AG09319 (cell line): Measurements from ENCODE around the gene LRRC74B.

ENCODE experiments used
- DNase-seq: peaks from one replicate; pipeline ENCODE4 v3.0.0-alpha.2; 2010; ENCODE audit warnings: low read depth; ENCODE audit errors: extremely low read depth
- CTCF ChIP-seq: IDR thresholded peaks from 2 replicates; pipeline ENCODE4 v1.5.1; 2011; ENCODE audit warnings: low read depth, mild to moderate bottlenecking, inconsistent platforms, low read length, moderate library complexity

Gene LRRC74B

GRCh38 chr22:21026783-21027692 lies 18.7 kb upstream of the LRRC74B start:
- no peak for TF ChIP-seq CTCF
- DNase-seq = no peak

GRCh38 chr22:21028277-21029251 lies 17.2 kb upstream of the LRRC74B start:
- DNase-seq = no peak
- no peak for TF ChIP-seq CTCF

GRCh38 chr22:21029486-21030025 lies 16.2 kb upstream of the LRRC74B start:
- DNase-seq = no peak

GRCh38 chr22:21030032-21030431 lies 15.7 kb upstream of the LRRC74B start:
- DNase-seq = no peak
- no peak for TF ChIP-seq CTCF

More at GRCh38 chr22:21029486-21030025, 16.2 kb upstream of the LRRC74B start:
- no peak for TF ChIP-seq CTCF

GRCh38 chr22:21030621-21031544 lies 14.9 kb upstream of the LRRC74B start:
- TF ChIP-seq CTCF = no peak
- DNase-seq = no peak

- DNase-seq = no peak
- TF ChIP-seq CTCF = no peak
Observed at GRCh38 chr22:21031545-21032036, 14.2 kb upstream of the LRRC74B start.
